GM23338 (cell line): ENCODE data around the gene ZNF74. TPM values are rescaled to one million over a fixed set of nuclear protein-coding genes. Genes with fewer than 3 reads are reported as not detected.

ENCODE experiments used
- ATAC-seq: fragments of 200-7000 bp; cut with Tn5 transposase; 3 replicates; pipeline ENCODE4 v1.9.1; 2020
- DNase-seq: peaks from one replicate; pipeline ENCODE4 v3.0.0-alpha.2; 2015; ENCODE audit warnings: low spot score
- H2AFZ ChIP-seq: fragments of 200-600 bp; sonication (generic); 2 replicates; pipeline ENCODE4 v1.8.0; 2016; ENCODE audit warnings: antibody characterized with exemption, mild to moderate bottlenecking, moderate library complexity
- H3F3A ChIP-seq: fragments of 200-600 bp; sonication (generic); replicated peaks from 2 replicates; pipeline ENCODE4 v1.8.0; 2017; ENCODE audit warnings: antibody characterized with exemption, mixed run types, low read depth
- H3K27ac ChIP-seq: fragments of 200-600 bp; sonication (generic); 2 replicates; pipeline ENCODE4 v1.6.1; 2016; ENCODE audit warnings: low read depth
- H3K27me3 ChIP-seq: fragments of 200-600 bp; sonication (generic); 2 replicates; pipeline ENCODE4 v1.8.0; 2016; ENCODE audit warnings: mild to moderate bottlenecking, mixed run types, moderate library complexity; ENCODE audit not compliant: insufficient read depth
- H3K36me3 ChIP-seq: fragments of 200-600 bp; sonication (generic); 2 replicates; pipeline ENCODE4 v1.8.0; 2016; ENCODE audit warnings: mild to moderate bottlenecking; ENCODE audit not compliant: insufficient read depth
- H3K4me1 ChIP-seq: fragments of 200-600 bp; sonication (generic); 2 replicates; pipeline ENCODE4 v1.8.0; 2016; ENCODE audit warnings: mild to moderate bottlenecking, moderate library complexity; ENCODE audit not compliant: insufficient read depth
- H3K4me2 ChIP-seq: fragments of 200-600 bp; sonication (generic); 2 replicates; pipeline ENCODE4 v1.7.1; 2017; ENCODE audit warnings: mixed run types
- H3K4me3 ChIP-seq: fragments of 200-600 bp; sonication (generic); 2 replicates; pipeline ENCODE4 v1.6.1; 2016; ENCODE audit warnings: mixed run types
- H3K79me2 ChIP-seq: fragments of 200-600 bp; sonication (generic); replicated peaks from 2 replicates; pipeline ENCODE4 v1.8.0; 2017; ENCODE audit warnings: mild to moderate bottlenecking; ENCODE audit not compliant: insufficient read depth
- H3K9me2 ChIP-seq: fragments of 200-600 bp; sonication (generic); 2 replicates; pipeline ENCODE4 v1.8.0; 2017; ENCODE audit not compliant: insufficient read depth
- H4K20me1 ChIP-seq: fragments of 200-600 bp; sonication (generic); replicated peaks from 2 replicates; pipeline ENCODE4 v1.8.0; 2017; ENCODE audit warnings: mild to moderate bottlenecking; ENCODE audit not compliant: insufficient read depth
- H3K27ac Mint-ChIP-seq: 2 replicates; pipeline ENCODE4 v1.8.0; 2020; ENCODE audit warnings: inconsistent platforms, mild to moderate bottlenecking, moderate library complexity, mixed read lengths
- H3K27me3 Mint-ChIP-seq: 3 replicates; pipeline ENCODE4 v1.8.0; 2022; ENCODE audit warnings: low read depth, mild to moderate bottlenecking, moderate library complexity, mixed read lengths, inconsistent platforms; ENCODE audit not compliant: insufficient read depth, poor library complexity
- H3K36me3 Mint-ChIP-seq: 3 replicates; pipeline ENCODE4 v1.8.0; 2021; ENCODE audit warnings: low read depth, mild to moderate bottlenecking, inconsistent platforms, moderate library complexity, mixed read lengths
- H3K4me1 Mint-ChIP-seq: 3 replicates; pipeline ENCODE4 v1.8.0; 2020; ENCODE audit warnings: mild to moderate bottlenecking, inconsistent platforms, mixed read lengths
- H3K4me3 Mint-ChIP-seq: 3 replicates; pipeline ENCODE4 v1.8.0; 2021; ENCODE audit warnings: moderate library complexity, mild to moderate bottlenecking, inconsistent platforms, mixed read lengths
- H3K9me3 Mint-ChIP-seq: 3 replicates; pipeline ENCODE4 v1.8.0; 2020; ENCODE audit warnings: moderate library complexity, mild to moderate bottlenecking, inconsistent platforms, mixed read lengths
- EZH2phosphoT487 ChIP-seq: fragments of 200-600 bp; sonication (generic); IDR thresholded peaks from one replicate; pipeline ENCODE4 v1.8.1; 2018; ENCODE audit warnings: antibody characterized with exemption; ENCODE audit not compliant: unreplicated experiment
- JUNB ChIP-seq: IDR thresholded peaks from one replicate; pipeline ENCODE4 v1.6.1; 2016; ENCODE audit warnings: antibody characterized with exemption; ENCODE audit not compliant: unreplicated experiment
- POLR2AphosphoS5 ChIP-seq: IDR thresholded peaks from 2 replicates; pipeline ENCODE4 v1.6.1; 2016; ENCODE audit warnings: antibody characterized with exemption, low read depth
- ZNF114 ChIP-seq: fragments of 250-450 bp; sonication (Bioruptor Pico); IDR thresholded peaks from 2 replicates; pipeline ENCODE4 v1.5.0; 2020; ENCODE audit warnings: mild to moderate bottlenecking, moderate library complexity
- ZNF462 ChIP-seq: fragments of 250-450 bp; sonication (Bioruptor Pico); IDR thresholded peaks from 2 replicates; pipeline ENCODE4 v1.5.0; 2020; ENCODE audit warnings: mild to moderate bottlenecking, moderate library complexity
- polyA plus RNA-seq: library from polyadenylated mRNA; unstranded; fragments of >200 nt; fragmentation: Nextera tagmentation; extraction: Ambion mirVana; gene quantifications from 2 replicates; pipeline ENCODE4 v1.2.1, GENCODE V29; 2016
- total RNA-seq: library from RNA; depleted of rRNA; stranded (reverse); fragments of >200 nt; shearing (Covaris generic); gene quantifications from 2 replicates; pipeline ENCODE4 v1.2.3, GENCODE V29; 2014
- TF ChIP-seq, protein P1 (sequence below): IDR thresholded peaks from 2 replicates; pipeline ENCODE4 v1.6.1; 2016; ENCODE audit warnings: antibody characterized with exemption
- TF ChIP-seq, protein P2 (sequence below), 2 experiments: fragments of 200-600 bp in 1 of 2; sonication (generic) in 1 of 2; conservative IDR thresholded peaks; 2 replicates each; pipeline versions ENCODE4 v1.5.1 to v1.6.1; 2016 to 2017; ENCODE audit warnings: antibody characterized with exemption in 2 of 2, low read depth in 2 of 2, mild to moderate bottlenecking in 2 of 2, moderate library complexity in 1 of 2

The ZNF74 gene
- total and polyA plus RNA-seq, 2 experiments from 2014 or later, result 16.1 to 94.0 TPM

DNA sequence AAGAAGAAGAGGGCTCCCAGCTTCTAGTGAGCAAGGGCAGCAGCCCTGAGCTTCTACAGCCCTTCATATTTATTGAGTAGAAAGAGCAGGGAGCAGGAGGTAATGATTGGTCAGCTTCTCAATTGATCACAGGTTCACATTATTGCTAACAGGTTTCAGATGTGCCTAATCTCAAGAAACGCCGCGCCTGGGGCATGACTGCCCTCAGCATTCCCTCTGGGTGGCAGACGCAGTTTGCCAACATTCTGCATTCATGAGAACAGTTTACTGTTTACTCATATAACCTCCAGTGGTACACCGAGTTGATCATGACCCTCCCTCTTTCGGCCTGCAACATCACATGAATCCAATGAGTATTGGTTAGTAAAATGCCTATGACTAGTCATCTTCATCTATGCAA lies 4.7 kb upstream of the ZNF74 start (continued):
- TF ChIP-seq POLR2AphosphoS5, result no peak
- TF ChIP-seq, protein P1, sequence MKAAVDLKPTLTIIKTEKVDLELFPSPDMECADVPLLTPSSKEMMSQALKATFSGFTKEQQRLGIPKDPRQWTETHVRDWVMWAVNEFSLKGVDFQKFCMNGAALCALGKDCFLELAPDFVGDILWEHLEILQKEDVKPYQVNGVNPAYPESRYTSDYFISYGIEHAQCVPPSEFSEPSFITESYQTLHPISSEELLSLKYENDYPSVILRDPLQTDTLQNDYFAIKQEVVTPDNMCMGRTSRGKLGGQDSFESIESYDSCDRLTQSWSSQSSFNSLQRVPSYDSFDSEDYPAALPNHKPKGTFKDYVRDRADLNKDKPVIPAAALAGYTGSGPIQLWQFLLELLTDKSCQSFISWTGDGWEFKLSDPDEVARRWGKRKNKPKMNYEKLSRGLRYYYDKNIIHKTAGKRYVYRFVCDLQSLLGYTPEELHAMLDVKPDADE, result no peak
- TF ChIP-seq EZH2phosphoT487, result no peak
- TF ChIP-seq, protein P2, sequence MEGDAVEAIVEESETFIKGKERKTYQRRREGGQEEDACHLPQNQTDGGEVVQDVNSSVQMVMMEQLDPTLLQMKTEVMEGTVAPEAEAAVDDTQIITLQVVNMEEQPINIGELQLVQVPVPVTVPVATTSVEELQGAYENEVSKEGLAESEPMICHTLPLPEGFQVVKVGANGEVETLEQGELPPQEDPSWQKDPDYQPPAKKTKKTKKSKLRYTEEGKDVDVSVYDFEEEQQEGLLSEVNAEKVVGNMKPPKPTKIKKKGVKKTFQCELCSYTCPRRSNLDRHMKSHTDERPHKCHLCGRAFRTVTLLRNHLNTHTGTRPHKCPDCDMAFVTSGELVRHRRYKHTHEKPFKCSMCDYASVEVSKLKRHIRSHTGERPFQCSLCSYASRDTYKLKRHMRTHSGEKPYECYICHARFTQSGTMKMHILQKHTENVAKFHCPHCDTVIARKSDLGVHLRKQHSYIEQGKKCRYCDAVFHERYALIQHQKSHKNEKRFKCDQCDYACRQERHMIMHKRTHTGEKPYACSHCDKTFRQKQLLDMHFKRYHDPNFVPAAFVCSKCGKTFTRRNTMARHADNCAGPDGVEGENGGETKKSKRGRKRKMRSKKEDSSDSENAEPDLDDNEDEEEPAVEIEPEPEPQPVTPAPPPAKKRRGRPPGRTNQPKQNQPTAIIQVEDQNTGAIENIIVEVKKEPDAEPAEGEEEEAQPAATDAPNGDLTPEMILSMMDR (conservative IDR thresholded peaks at IDR 0.05; ENCODE audit: low read depth in 2 of 2), result no peak
- no peak for TF ChIP-seq JUNB

- peaks cover 11% of the 10 kb centered on the region for H3K79me2 ChIP-seq
- no peak overlapping the region for H2AFZ ChIP-seq
- Mint-ChIP-seq H3K36me3 (no peaks in the 10 kb centered on the region; the same call in 2 of the 3 replicates), H3K27ac (no peak overlapping the region), H3K4me3 (no peak overlapping the region), H3K4me1 (peaks cover 13% of the 10 kb centered on the region), H3K9me3 (no peaks in the 10 kb centered on the region; the same call in 1 of the 3 replicates), H3K27me3 (peaks cover 6% of the 10 kb centered on the region)
- H3K9me2 ChIP-seq, result no peaks in the 10 kb centered on the region
- 0 out of 2 replicates have a peak, but pooled peaks cover 3% of the 10 kb centered on the region for H4K20me1 ChIP-seq
- no peaks in the 10 kb centered on the region for H3K27me3 ChIP-seq
- TF ChIP-seq POLR2AphosphoS5, result no peak
- H3K4me3 ChIP-seq, result no peak overlapping the region
- H3K4me2 ChIP-seq, result no peak overlapping the region
- no peaks in the 10 kb centered on the region for H3F3A ChIP-seq
- no peak overlapping the region for H3K27ac ChIP-seq
- H3K4me1 ChIP-seq, result peaks cover 11% of the 10 kb centered on the region
- H3K36me3 ChIP-seq, result no peaks in the 10 kb centered on the region
- DNase-seq (no peak), ATAC-seq (no peak)
Measured at GRCh38 chr22:20390394-20390907, 3.5 kb upstream of the ZNF74 start.

DNA sequence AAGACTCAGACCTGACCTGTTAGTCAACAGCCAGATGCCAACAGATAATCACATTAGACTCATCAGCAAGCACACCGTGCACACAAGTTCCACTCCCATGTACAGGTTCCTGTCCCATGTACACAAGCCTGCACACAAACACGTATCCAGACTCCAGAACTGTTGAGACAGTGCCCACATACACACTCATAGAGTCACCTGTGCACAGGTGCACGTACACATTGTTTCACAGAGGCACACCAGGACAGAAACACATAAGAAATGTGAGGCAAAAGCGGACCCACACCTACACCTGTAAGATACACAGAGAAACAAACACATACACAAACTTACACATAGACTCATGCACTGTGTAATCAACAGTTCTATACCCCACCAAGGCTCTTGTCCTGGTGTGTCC lies 2.7 kb upstream of the ZNF74 start:
- no peaks in the 10 kb centered on the region; the same call in 2 of the 3 replicates for H3K36me3 Mint-ChIP-seq
- H3K4me3 Mint-ChIP-seq, result no peak overlapping the region
- H3K27me3 Mint-ChIP-seq, result peaks cover 7% of the 10 kb centered on the region
- no peak for ATAC-seq
- H3K79me2 ChIP-seq, result peaks cover 19% of the 10 kb centered on the region
- no peak for DNase-seq
- no peak overlapping the region for H3K27ac ChIP-seq
- H3K4me1 ChIP-seq, result peaks cover 19% of the 10 kb centered on the region
- H4K20me1 ChIP-seq, result 0 out of 2 replicates have a peak, but pooled peaks cover 3% of the 10 kb centered on the region
- no peaks in the 10 kb centered on the region; the same call in 1 of the 2 replicates for H3F3A ChIP-seq
- peaks cover 21% of the 10 kb centered on the region for H3K4me1 Mint-ChIP-seq
- H3K27ac Mint-ChIP-seq, result no peak overlapping the region
- no peaks in the 10 kb centered on the region; the same call in 1 of the 3 replicates for H3K9me3 Mint-ChIP-seq
- H2AFZ ChIP-seq, result no peak overlapping the region
- H3K9me2 ChIP-seq, result no peaks in the 10 kb centered on the region
- no peaks in the 10 kb centered on the region for H3K27me3 ChIP-seq
- no peak overlapping the region for H3K4me3 ChIP-seq
- H3K4me2 ChIP-seq, result no peak overlapping the region
- H3K36me3 ChIP-seq, result no peaks in the 10 kb centered on the region
- TF ChIP-seq, protein P2 (conservative IDR thresholded peaks at IDR 0.05; ENCODE audit: low read depth in 2 of 2), result no peak
- TF ChIP-seq ZNF462 (CRISPR knock-in tag), result no peak
- TF ChIP-seq ZNF114 (CRISPR knock-in tag), result no peak
